Epithelial cell of prostate (primary cell): ENCODE results near the gene DDX10.
"Not testable (repeated sequence)": the region's sequence is repeated elsewhere in the genome, so short reads cannot be mapped to it uniquely, and the experiment has no call there.

Experiments used
- DNase-seq: peaks from one replicate; pipeline ENCODE4 v3.0.0-alpha.2; 2011; ENCODE audit warnings: low read depth, low spot score
- H3K27ac ChIP-seq: fragments of 450-650 bp; 2 replicates; pipeline ENCODE4 v1.5.1; 2017; ENCODE audit warnings: mild to moderate bottlenecking

Gene DDX10

DNA sequence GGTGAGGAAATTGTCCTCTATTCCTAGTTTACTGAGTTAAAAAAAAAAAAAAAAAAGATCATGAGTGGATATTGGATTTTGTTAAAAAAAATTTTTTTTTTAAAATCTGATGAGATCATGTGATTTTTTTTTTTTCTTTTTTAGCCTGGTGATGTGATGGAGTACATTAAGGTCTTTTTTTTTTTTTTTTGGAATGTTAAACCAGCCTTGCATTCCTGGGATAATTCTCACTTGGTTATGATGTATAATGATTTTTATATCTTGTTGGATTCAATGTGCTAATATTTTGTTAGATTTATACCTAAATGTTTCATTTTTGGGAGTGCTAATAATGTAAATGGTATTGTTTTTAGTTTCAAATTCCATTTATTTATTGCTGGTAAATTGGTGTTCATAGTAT, 43.3 kb downstream of the DDX10 start:
- no peak for DNase-seq

DNA sequence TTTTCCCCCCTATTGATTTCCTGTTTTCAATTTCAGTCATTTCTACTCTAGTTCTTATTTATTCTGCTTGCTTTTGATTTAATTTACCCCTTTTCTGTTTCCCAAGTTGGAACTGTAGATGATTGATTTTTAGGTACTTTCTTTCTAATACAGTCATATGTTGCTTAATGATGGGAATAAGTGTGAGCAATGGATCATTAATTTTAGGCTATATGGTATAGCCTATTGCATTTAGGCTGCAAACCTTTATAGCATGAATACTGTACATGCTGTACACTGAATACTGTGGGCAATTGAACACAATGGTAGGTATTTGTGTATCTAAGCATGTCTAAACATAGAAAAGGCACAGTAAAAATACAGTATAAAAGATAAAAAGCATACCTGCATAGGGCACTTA, 44.9 kb downstream of the DDX10 start:
- H3K27ac ChIP-seq = no peak overlapping the region
- no peak for DNase-seq

More for the DNA sequence above, 43.3 kb downstream of the DDX10 start:
- no peak overlapping the region for H3K27ac ChIP-seq

DNA sequence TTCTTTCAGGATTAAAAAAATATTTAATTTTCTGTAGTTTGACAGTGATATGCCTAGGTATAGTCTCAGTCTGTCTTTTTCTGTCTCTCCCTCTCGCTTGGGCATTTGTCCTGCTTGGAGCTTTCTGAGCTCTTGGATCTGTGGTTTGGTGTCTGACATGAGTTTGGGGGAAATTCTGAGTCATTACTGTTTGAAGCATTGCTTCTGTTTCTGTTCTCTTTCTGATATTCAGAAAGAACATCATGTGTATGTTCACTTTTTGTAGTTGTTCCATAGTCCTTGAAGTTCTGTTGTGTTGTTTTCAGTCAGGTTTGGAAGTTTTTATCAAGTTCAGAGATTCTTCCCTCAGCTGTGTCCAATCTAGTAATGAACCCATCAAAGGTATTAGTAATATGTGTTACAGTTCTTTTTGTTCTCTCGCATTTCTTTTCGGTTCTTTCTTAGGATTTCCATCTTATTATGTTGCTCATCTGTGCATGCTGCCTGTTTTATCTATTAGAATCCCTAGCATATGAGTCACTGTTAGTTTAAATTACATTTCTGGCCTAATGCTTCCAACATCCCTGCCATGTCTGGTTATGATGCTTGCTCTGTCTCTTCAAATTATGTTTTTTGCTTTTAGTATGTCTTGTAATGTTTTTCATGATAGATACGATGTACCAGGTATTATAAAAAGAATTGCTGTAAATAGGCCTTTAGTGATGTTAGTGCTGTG, 48.4 kb downstream of the DDX10 start:
- no peak overlapping the region for H3K27ac ChIP-seq
- DNase-seq = no peak

DNA sequence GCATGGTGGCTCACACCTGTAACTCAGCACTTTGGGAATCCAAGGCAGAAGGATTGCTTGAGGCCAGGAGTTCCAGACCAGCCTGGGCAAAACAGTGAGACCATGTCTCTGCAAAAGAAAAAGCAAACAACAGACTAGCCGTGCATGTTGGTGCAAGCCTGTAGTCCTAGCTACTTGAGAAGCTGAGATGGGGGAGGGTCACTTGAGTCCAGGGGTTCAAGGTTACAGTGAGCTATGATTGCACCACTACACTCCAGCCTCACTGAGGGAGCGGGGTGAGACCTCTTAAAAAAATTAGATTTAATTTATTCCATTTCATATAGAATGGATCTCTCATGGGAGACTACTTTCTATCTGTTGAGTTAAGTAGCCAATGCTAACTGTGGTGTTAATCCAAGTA, 50.4 kb downstream of the DDX10 start:
- DNase-seq = no peak
- no peak overlapping the region for H3K27ac ChIP-seq

DNA sequence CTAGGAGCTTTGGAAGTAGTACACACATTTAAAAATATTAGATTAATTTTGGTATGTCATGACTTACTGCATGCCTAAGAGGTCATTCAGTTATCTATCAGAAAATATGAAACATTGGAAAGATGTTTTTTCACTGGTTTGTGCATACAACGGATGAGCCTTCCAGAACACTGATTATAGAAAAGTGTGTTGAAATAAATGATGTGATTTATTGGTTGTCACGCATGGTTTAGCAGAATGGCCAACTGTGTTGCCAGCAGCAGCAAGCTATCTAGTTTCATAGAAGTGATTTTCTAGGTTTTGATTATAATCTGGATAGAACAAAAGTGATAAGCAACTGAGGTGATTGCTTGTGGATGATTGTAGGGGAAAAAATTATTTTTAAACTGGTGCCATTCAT, 53.6 kb downstream of the DDX10 start:
- no peak for DNase-seq

DNA sequence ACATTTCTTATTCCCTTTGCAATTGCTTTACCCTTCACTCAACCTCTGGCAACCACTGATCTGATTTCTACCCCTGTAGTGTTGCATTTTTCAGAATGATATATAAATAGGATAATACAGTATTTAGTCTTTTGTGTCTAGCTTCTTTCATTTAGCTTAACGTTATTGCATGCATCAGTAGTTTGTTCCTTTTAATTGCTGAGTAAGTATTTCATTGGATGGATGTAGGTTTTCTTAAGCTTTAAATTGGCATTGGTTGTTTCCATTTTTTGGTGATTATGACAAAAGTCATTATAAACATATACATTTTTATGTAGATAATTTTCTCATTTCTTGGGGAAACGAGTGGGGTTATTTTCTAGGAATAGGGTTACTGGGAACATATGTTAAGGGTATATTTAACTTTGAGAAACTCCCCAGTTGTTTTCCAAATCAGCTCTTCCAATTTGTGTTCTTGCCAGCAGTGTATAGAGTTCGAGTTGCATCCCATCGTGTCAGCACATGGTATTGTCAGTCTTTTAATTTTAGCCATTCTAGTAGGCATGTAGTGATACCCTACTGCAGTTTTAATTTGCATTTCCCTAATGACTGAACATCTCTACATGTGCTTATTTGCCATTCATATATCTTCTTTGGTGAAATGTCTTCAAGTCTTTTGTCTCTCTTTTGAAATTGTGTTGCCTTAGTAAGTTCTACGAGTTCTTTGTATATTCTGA, 60.3 kb downstream of the DDX10 start:
- DNase-seq = no peak
- H3K27ac ChIP-seq = no peak overlapping the region

More for the DNA sequence above, 53.6 kb downstream of the DDX10 start:
- no peak overlapping the region for H3K27ac ChIP-seq

DNA sequence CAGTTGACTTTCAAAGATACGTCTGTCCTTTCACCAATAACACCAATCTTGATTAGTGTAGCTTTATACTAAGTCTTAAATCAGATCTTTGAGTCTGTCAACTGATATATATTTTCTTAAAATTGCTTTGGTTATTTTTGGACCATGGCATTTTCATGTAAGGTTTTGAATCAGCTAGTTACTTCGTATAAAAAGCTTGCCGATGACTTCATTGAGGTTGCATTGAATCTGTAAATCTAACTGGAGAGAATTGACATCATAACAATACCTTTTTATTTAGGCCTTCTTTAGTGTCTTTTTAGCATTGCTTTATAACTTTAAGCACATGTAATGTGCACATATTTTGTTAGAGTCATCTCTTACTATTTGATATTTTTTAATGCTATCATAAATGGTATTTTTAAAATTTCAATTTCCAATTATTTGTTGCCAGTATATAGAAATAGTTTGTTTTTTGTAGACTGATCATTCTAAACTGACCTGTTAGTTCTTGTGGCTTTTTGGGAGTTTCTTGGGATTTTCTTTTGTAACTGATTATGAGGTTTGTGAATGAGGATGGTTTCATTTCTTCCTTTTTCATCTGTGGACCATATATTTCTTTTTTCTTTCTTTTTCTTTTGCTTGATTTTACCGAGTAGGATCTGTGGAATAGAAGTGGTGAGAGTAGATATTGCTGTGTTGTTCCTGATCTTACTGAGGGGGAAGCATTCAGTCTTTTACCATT, 61.4 kb downstream of the DDX10 start:
- DNase-seq = no peak
- H3K27ac ChIP-seq = no peak overlapping the region

DNA sequence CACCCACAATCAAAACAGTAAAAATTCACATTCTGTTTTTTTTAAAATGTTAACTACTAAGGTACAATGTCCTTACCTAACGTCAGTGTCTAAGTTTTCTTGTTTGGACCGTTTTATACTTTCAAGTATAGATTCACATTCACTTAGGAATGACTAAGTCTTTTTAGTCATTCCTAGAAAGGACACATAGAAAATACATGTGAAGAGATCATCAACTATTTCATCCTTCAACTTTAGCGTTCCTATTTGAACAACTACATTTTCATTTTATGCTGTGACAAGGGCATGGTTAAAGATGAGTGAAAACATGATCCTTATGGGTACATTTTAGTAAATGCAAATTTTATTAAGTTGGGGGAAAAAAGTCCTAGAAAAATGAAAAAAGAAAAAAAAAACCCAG, 62.8 kb downstream of the DDX10 start:
- H3K27ac ChIP-seq = no peak overlapping the region
- DNase-seq = no peak

DNA sequence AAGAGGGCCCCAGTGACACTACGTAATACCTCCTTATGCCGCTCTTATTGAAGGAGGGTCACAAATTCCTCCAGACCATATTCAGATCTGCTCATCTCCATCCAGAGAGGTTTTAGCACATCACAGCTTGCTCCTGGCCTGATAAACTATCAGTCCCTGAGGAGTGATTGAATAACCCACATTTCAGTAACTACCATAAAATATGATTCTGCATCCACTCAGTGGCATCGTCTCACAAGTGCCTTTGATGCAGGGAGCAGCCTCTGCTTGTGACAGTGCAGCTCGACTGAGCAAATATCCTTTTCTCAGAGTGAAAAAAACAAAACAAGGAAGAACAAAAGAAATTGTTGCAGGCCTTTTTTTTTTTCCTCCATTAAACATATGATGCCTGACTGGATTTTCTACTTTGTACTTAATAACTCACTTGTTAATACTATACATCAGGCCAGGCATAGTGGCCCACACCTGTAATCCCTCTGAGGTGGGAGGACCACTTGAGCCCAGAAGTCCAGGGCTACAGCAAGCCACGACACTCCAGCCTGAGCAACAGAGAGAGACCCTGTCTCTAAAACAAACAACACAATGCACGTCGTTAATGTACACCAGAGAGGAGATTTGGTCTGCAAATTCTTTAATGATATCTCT, 64.5 kb downstream of the DDX10 start:
- no peak overlapping the region for H3K27ac ChIP-seq
- DNase-seq = no peak

DNA sequence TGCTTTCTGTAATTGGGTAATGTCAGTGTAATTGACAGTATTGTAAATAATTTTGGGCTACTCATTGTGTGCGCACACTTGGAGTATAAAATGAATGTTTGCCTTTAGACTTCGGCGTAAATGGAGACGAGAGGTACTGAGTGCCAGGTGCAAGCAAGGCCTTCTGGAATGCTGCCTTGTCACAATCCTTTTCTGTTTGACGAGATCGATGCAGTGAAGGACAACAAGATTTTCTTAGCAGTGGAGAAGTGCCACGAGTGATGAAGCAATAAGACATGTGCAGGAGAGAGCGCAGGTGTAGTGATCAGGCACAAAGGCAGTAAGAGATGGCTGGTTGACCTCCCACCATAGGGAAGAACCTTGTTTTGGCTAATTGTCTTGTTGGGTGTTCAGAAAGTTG, 67.5 kb downstream of the DDX10 start:
- DNase-seq = no peak
- H3K27ac ChIP-seq = no peak overlapping the region

DNA sequence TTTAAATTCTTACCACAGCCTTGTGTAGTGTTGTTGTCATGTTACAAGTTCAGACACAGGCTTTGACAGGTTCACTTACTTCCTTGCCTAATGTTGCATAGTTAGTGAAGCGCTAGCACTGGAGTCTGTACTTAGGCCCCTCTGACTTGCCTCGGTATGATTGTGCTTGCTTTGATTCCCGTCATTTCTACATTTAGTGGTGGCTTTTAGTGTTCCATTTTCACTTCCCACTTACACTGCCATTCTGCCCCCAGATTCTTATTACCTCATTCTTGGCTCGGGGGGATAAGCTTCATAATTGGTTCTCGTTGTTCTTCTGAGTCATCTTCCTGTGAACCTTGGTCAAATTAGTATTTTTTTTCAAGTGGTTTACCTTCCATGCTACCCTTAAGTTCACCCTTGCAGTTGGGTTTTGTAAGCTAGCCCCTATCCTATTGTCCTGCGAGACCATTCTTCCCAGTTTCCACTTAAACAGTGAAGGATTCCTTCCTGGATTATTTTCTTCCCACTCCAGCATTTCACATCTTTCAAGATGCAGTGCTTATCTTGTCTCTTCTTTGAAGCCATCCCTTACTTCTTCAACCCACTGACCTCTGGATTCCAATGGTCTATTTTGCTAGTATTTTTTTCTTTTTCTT, 68.7 kb downstream of the DDX10 start:
- H3K27ac ChIP-seq = no peak overlapping the region
- DNase-seq = no peak

DNA sequence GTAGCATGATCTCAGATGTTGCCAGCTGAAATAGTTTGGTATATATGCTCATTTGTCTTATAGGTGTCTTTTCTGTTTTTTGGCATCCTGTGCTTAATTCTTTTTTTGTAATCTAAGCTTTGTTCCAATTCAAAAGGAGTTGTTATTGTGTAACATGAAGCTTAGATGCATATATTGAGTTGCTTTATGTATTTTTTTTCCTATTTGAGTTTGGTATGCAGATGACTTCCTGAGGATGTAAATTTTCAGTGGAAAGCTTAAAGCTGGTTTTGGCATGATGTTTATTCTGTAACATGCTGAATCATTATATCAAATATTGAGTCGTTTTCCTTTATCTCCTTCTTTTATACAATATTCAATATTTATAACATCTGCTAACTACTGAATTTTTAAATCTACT, 69.4 kb downstream of the DDX10 start:
- H3K27ac ChIP-seq = no peak overlapping the region
- no peak for DNase-seq

DNA sequence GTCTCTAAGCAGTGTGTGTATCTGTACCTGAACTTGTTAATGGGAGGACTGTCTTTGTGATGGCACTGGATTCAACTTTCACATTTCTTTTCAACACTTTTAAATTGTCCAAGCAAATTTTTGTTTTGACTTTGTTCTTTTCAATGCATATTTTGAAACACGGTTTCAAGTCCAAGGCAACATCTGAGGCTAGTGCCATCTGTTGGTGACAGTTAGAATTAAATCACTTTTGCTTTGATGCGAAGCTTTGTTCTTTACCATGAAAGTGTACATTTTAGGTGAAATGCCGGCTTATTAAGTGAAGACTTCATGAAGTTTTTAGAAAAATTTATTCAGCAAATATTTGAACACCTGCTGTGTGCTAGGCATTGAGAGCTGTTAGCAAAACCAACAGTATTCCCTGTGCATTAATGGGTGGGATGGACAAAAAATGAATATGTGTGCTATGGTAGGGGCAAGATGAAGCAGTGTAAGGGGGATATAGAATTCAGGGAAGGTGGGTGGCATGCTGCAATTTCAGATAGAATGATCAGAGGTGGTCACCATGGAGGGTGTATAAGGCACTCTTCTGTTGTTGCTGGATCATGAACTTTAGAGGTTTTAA, 70.2 kb downstream of the DDX10 start:
- no peak overlapping the region for H3K27ac ChIP-seq
- DNase-seq = no peak

DNA sequence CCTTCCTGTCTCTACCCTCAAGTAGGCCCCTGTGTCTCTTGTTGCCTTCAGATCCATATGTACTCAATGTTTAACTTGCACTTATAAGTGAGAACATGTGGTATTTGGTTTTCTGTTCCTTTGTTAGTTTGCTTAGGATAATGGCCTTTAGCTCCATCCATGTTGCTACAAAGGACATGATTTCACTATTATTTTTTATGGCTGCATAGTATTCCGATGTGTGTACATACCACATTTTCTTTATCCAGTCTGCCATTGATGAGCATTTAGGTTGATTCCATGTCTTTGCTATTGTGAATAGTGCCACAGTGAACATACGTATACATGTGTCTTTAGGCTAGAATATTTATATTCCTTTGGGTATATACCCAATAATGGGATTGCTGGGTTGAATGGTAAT, 75.3 kb downstream of the DDX10 start:
- H3K27ac ChIP-seq, DNase-seq: not testable (repeated sequence)

DNA sequence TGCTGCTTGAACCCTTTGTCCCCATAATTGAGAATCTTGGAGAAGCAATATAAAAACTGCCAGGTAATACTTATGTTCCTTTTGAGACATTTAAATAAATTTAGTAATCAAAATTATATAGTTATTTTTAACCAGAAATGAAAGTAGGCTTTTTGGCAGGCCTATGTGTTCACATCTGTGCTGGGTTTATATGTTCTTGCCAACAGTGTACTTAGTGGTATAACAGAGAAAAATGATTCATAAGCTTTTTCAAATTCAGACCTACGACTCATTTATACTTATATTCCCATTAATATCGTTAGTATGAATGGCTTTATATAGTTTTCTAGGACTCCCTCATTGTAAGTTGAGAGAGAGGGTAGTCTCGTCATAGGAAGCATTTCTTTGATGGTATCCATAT, 79.0 kb downstream of the DDX10 start:
- no peak overlapping the region for H3K27ac ChIP-seq
- no peak for DNase-seq

DNA sequence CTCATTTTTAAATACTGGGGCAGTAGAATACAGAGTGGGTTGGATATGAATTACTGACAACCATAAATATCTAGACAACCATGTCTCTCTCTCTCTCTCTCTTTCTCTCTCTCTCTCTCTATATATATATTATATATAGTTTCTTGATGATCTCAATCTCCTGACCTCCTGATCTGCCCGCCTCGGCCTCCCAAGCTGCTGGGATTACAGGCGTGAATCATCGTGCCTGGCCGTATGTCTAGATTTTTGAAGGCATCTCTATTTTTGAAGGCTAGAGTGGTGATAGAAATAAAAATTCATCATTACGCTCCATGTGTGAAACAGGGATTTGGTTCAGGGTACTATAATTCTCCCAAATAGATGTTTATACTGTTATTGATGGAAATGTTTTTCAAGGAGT, 84.1 kb downstream of the DDX10 start:
- no peak overlapping the region for H3K27ac ChIP-seq
- no peak for DNase-seq

DNA sequence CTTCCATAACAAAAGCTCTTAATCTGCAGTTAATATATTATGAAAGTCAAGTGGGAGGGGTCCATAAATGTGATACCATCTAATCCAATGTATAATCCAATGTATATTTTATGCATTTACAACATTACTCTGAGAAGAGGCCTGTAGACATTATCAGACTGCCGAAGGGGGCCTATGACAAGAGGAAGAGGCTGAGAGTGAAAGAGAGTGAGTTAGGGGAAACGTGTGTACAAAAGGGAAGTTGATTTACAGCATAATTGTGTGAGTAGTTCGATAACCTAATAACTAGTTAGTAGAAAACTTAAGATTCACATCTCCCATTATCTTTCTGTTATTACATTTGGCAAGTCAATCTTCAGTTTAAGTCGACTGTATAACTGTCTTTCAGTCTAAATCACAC, 86.6 kb downstream of the DDX10 start:
- DNase-seq = no peak
- no peak overlapping the region for H3K27ac ChIP-seq

DNA sequence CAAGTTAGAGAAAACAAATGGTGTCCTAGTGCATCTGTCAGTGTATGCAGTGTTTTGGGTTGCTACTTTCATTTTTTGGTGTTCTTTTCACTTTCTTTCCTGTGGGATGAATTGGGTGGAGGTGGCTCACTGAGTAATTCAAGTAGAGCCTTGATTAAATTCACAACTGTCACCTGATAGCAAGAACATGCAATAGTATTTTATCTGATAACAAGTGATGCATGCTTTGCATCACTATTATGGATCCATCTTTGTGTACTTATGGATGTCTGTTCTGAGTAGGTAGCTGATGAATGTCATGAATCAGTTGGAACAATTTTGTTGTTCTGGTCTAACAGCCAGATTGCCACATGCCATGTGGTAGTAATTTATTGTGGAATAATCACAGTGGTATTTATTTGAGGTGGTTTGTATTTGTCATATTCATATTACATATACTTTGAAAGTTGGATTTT, 87.5 kb downstream of the DDX10 start:
- no peak overlapping the region for H3K27ac ChIP-seq
- peak; percentile 22 for DNase-seq

DNA sequence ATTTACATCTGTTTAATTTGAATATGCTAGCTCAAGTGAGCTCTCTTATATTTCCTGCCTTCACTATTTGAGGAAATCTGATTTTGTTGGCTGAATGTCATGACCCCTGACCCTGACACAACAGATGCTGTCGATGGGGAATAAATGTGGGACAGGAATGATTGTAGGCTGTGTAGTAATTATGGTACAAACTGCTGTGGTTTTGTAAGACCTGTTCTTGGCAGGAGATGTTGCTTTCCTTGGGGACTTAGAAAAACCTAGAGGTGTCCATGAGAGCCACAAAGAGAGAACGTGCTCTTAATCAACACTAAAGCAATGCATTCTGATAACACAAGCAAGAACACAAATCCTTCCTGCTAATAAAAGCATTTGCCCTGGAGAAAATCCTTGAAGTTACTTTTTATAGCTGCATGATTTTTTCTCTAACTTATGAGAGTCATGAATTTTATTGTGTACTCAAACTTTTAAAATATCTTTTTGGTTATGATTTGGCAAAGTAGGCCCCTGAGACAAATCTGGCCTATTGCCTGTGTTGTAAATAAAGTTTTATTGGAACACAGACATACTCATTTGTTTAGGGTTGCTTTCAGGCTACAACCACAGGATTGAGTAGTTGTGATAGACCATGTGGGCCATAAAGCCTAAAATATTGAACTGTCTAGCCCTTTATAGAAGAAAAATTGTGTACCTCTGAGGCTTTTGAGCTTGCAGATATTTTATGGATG, 90.2 kb downstream of the DDX10 start:
- H3K27ac ChIP-seq = no peak overlapping the region
- DNase-seq = no peak
